Measurements from ENCODE around the gene GPD1.

Gene GPD1

GRCh38 chr12:50073712-50074111, 30.1 kb upstream of the GPD1 start:
- H3K27me3 ChIP-seq (ENCODE audit: insufficient read depth, low read length) = 0 out of 2 replicates have a peak, but pooled peaks cover 12% of the 10 kb centered on the region
- no peak overlapping the region for H3K27ac ChIP-seq (ENCODE audit: low read depth, low read length, poor library complexity, severe bottlenecking)
- H3K36me3 ChIP-seq (ENCODE audit: insufficient read depth, low read length) = no peaks in the 10 kb centered on the region
- H3K9me2 ChIP-seq (ENCODE audit: low read depth, low read length) = no peaks in the 10 kb centered on the region
- H3K4me3 ChIP-seq (ENCODE audit: low read depth, low read length, poor library complexity, severe bottlenecking) = no peak overlapping the region
- H3K9me3 ChIP-seq (ENCODE audit: low read length) = no peaks in the 10 kb centered on the region
- no peaks in the 10 kb centered on the region for H4K20me1 ChIP-seq (ENCODE audit: insufficient read depth, low read length)
- no peak overlapping the region for H2AFZ ChIP-seq (ENCODE audit: low read length)
- H3K4me2 ChIP-seq (ENCODE audit: low read length) = no peak overlapping the region
- no peak overlapping the region for H3K9ac ChIP-seq (ENCODE audit: low read length)
- H3F3A ChIP-seq (ENCODE audit: insufficient read depth, low read length) = no peaks in the 10 kb centered on the region
- TF ChIP-seq EZH2 (IDR thresholded peaks at IDR 0.05; ENCODE audit: borderline replicate concordance, low read length) = no peak
- TF ChIP-seq, protein P1, sequence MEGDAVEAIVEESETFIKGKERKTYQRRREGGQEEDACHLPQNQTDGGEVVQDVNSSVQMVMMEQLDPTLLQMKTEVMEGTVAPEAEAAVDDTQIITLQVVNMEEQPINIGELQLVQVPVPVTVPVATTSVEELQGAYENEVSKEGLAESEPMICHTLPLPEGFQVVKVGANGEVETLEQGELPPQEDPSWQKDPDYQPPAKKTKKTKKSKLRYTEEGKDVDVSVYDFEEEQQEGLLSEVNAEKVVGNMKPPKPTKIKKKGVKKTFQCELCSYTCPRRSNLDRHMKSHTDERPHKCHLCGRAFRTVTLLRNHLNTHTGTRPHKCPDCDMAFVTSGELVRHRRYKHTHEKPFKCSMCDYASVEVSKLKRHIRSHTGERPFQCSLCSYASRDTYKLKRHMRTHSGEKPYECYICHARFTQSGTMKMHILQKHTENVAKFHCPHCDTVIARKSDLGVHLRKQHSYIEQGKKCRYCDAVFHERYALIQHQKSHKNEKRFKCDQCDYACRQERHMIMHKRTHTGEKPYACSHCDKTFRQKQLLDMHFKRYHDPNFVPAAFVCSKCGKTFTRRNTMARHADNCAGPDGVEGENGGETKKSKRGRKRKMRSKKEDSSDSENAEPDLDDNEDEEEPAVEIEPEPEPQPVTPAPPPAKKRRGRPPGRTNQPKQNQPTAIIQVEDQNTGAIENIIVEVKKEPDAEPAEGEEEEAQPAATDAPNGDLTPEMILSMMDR (IDR thresholded peaks at IDR 0.05; ENCODE audit: low read length) = no peak
- no peaks in the 10 kb centered on the region for H3K4me1 ChIP-seq (ENCODE audit: insufficient read depth, low read length, severe bottlenecking)
- H3K79me2 ChIP-seq (ENCODE audit: insufficient read depth, low read length) = no peaks in the 10 kb centered on the region

DNA sequence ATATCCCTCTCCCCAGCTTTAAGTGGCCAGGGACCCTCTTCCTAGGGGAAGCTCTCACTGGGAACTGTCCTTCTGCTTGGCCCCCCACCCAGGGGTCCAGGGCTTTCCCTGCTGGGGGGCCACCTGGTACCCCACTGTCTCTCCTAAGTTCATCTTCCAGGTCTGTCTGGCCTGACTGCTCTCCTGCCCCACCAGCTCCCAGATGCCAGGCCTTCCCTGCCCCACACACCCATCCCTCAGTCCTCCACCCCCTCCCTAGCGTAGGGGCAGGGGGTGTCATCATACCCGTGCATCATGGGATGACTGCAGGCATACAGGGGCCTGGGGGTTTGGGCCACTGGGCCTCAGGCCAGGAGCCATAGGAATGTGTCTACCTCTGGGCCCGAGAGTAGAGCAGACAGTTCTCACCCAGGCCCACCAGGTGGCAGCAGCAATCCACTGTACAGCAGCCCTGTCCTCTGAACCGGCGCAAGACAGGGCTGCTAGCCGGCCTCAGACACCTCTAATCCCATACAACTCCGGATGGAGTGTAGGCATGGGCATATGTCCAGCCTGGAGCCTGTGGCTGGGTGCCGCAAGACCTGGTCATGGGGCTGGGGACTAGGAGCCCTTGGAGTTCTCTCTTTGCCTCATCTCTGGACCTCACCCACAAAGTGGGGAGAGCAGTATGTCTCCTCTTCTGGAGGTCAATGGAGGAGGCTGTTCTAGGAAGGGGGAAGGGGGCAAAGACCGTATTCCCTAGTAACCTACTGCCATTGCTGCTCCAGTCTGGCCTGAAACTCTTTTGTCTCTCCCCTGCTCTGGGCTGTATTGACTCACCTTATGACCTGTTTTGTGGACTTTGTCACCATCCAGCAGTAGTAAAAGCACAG, 28.6 kb upstream of the GPD1 start:
- no peaks in the 10 kb centered on the region for H3F3A ChIP-seq (ENCODE audit: insufficient read depth, low read length)
- no peaks in the 10 kb centered on the region for H4K20me1 ChIP-seq (ENCODE audit: insufficient read depth, low read length)
- no peak overlapping the region for H3K4me3 ChIP-seq (ENCODE audit: low read depth, low read length, poor library complexity, severe bottlenecking)
- H3K79me2 ChIP-seq (ENCODE audit: insufficient read depth, low read length) = no peaks in the 10 kb centered on the region
- no peak overlapping the region for H3K27ac ChIP-seq (ENCODE audit: low read depth, low read length, poor library complexity, severe bottlenecking)
- H3K9ac ChIP-seq (ENCODE audit: low read length) = no peak overlapping the region
- H2AFZ ChIP-seq (ENCODE audit: low read length) = no peak overlapping the region
- H3K27me3 ChIP-seq (ENCODE audit: insufficient read depth, low read length) = 0 out of 2 replicates have a peak, but pooled peaks cover 12% of the 10 kb centered on the region
- no peaks in the 10 kb centered on the region for H3K9me2 ChIP-seq (ENCODE audit: low read depth, low read length)
- no peak overlapping the region for H3K4me2 ChIP-seq (ENCODE audit: low read length)
- TF ChIP-seq, protein P1 (IDR thresholded peaks at IDR 0.05; ENCODE audit: low read length) = peak; percentile 80
- no peak for TF ChIP-seq EZH2 (IDR thresholded peaks at IDR 0.05; ENCODE audit: borderline replicate concordance, low read length)
- no peaks in the 10 kb centered on the region for H3K4me1 ChIP-seq (ENCODE audit: insufficient read depth, low read length, severe bottlenecking)
- H3K9me3 ChIP-seq (ENCODE audit: low read length) = no peaks in the 10 kb centered on the region
- no peaks in the 10 kb centered on the region for H3K36me3 ChIP-seq (ENCODE audit: insufficient read depth, low read length)

DNA sequence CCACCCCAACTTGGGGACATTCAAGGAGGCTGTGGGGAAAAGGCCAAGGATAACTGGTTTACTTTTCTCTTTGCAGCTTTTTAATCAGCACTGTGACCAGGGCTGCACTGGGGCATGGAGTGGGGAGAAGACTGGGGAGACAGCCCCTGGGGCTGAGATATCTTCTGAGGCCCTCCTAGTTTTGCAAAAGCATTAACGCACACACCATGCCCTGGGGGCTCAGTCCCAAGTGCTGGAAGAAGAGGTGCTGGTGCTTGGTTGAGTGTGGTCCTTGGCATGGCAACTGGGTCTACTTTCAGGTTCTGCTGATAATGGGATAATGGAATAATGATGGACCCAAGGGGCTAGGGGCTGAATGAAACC, 28.0 kb upstream of the GPD1 start:
- H3K36me3 ChIP-seq (ENCODE audit: insufficient read depth, low read length) = no peaks in the 10 kb centered on the region
- no peak overlapping the region for H3K9ac ChIP-seq (ENCODE audit: low read length)
- no peak overlapping the region for H3K4me2 ChIP-seq (ENCODE audit: low read length)
- TF ChIP-seq EZH2 (IDR thresholded peaks at IDR 0.05; ENCODE audit: borderline replicate concordance, low read length) = no peak
- TF ChIP-seq, protein P1 (IDR thresholded peaks at IDR 0.05; ENCODE audit: low read length) = no peak
- no peak overlapping the region for H2AFZ ChIP-seq (ENCODE audit: low read length)
- H3K27ac ChIP-seq (ENCODE audit: low read depth, low read length, poor library complexity, severe bottlenecking) = no peak overlapping the region
- no peaks in the 10 kb centered on the region for H3K9me3 ChIP-seq (ENCODE audit: low read length)
- no peaks in the 10 kb centered on the region for H3K79me2 ChIP-seq (ENCODE audit: insufficient read depth, low read length)
- H3F3A ChIP-seq (ENCODE audit: insufficient read depth, low read length) = no peaks in the 10 kb centered on the region
- H3K27me3 ChIP-seq (ENCODE audit: insufficient read depth, low read length) = 0 out of 2 replicates have a peak, but pooled peaks cover 12% of the 10 kb centered on the region
- H3K9me2 ChIP-seq (ENCODE audit: low read depth, low read length) = no peaks in the 10 kb centered on the region
- H3K4me1 ChIP-seq (ENCODE audit: insufficient read depth, low read length, severe bottlenecking) = no peaks in the 10 kb centered on the region
- H3K4me3 ChIP-seq (ENCODE audit: low read depth, low read length, poor library complexity, severe bottlenecking) = no peak overlapping the region
- H4K20me1 ChIP-seq (ENCODE audit: insufficient read depth, low read length) = no peaks in the 10 kb centered on the region
